Effector memory CD8-positive, alpha-beta T cell (primary cell): ENCODE results near the gene REEP1.

Experiments used
- ATAC-seq: fragments of 150-1000 bp; cut with Tn5 transposase; replicated peaks from 2 replicates; pipeline ENCODE4 v1.10.0; 2021; ENCODE audit warnings: mild to moderate bottlenecking, moderate library complexity
- DNase-seq, 3 experiments: peaks; one replicate each; pipeline ENCODE4 v3.0.0; 2021
- H3K27ac Mint-ChIP-seq, 2 donors: one replicate each; pipeline ENCODE4 v1.8.0; 2022; ENCODE audit warnings: mild to moderate bottlenecking in 2 of 2, mixed read lengths in 2 of 2, moderate library complexity in 2 of 2
- H3K27me3 Mint-ChIP-seq, 2 donors: one replicate each; pipeline ENCODE4 v1.8.0; 2022; ENCODE audit warnings: mixed read lengths in 2 of 2
- H3K36me3 Mint-ChIP-seq: one replicate; pipeline ENCODE4 v1.8.0; 2022; ENCODE audit warnings: mild to moderate bottlenecking, moderate library complexity, mixed read lengths; ENCODE audit not compliant: insufficient read depth
- H3K4me1 Mint-ChIP-seq, 2 donors: one replicate each; pipeline ENCODE4 v1.8.0; 2022; ENCODE audit warnings: low read depth in 2 of 2, mixed read lengths in 2 of 2
- H3K4me3 Mint-ChIP-seq, 2 donors: one replicate each; pipeline ENCODE4 v1.8.0; 2022; ENCODE audit warnings: mild to moderate bottlenecking in 2 of 2, mixed read lengths in 2 of 2, moderate library complexity in 2 of 2
- H3K9me3 Mint-ChIP-seq, 2 donors: one replicate each; pipeline ENCODE4 v1.8.0; 2022; ENCODE audit warnings: mixed read lengths in 2 of 2

Gene REEP1

DNA sequence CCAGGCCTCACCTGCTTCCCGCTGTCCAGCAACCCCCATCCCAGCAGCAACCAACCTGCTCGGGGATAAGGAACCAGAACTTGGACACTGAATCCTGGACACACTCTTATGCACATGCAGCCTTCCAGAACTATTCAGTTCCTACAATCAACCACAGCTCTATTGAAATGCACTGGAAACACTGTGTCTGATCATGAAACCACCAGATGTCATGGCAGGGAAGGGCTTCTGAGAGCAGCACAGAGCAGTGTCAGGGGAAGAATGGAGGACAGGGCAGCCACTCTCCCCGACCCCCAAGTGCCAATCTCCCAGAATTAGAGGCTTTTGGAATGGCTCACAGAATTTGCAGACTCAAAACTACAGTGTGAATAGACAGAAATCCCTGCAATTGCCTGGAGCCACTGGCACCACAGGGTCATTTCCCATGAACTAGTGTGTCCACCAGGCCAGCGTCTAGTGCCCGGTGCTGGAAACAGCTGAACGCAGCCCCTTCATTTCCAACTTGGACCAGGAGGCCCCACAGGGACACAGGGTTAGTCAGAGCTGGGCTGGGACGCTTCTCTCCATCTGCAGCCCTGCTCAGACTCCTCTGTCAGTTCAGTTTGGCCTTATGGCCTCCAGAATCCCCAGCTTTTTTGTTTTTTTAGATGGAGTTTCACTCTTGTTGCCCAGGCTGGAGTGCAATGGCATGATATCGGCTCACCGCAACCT lies 112.6 kb downstream of the REEP1 start:
- H3K9me3 Mint-ChIP-seq, result no peaks in the 10 kb centered on the region
- H3K36me3 Mint-ChIP-seq, result no peaks in the 10 kb centered on the region
- peak overlapping the region in 1 of 2 donors; percentile 44 for H3K27ac Mint-ChIP-seq
- H3K4me3 Mint-ChIP-seq, result no peak overlapping the region
- ATAC-seq, result no peak
- peaks cover 2 to 4% of the 10 kb centered on the region in 2 donors for H3K4me1 Mint-ChIP-seq
- H3K27me3 Mint-ChIP-seq, result no peaks in the 10 kb centered on the region
- no peak for DNase-seq

DNA sequence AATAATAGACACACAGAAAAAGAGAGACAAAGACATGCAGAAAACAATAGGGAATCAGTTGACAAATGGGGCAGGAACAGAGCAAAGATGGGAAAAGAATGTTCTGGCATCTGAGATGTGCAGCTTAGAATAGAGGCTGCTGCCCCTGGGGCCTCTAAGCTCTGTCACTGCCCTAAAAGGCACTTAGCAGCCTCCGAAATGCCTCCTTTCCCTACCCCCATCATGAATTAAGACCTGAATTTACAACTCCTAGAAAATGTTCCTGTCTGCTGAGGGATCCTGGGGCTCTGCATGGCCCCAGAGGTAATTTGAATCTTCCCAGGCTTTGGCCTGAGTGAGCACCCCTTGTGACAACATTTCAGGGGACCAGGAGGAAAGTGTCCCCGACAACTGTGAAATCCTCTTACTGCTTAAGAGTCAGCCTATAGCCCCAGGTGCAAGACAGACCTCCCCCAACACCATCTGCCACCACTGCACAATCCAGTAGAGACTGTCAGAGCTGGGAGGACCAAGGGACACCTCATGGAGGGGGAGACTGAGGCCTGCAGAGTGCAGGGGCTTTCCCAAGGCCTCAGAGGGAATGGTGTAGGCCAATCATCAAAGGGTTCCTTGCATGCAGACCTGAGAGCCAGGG lies 113.4 kb downstream of the REEP1 start:
- no peak for ATAC-seq
- Mint-ChIP-seq H3K4me1 (peaks cover 2 to 4% of the 10 kb centered on the region in 2 donors), H3K27ac (peak overlapping the region in 1 of 2 donors; percentile 44), H3K27me3 (no peaks in the 10 kb centered on the region), H3K36me3 (no peaks in the 10 kb centered on the region), H3K9me3 (no peaks in the 10 kb centered on the region), H3K4me3 (no peak overlapping the region)
- no peak for DNase-seq

- peaks cover 2 to 4% of the 10 kb centered on the region in 2 donors for H3K4me1 Mint-ChIP-seq
- H3K4me3 Mint-ChIP-seq, result no peak overlapping the region
- H3K27me3 Mint-ChIP-seq, result no peaks in the 10 kb centered on the region
- H3K36me3 Mint-ChIP-seq, result no peaks in the 10 kb centered on the region
- H3K9me3 Mint-ChIP-seq, result no peaks in the 10 kb centered on the region
- no peak overlapping the region for H3K27ac Mint-ChIP-seq
- DNase-seq (no peak), ATAC-seq (no peak)
These were observed 114.1 kb downstream of the REEP1 start for GRCh38 chr2:86223140-86223926.

- Mint-ChIP-seq H3K27me3 (no peaks in the 10 kb centered on the region), H3K9me3 (no peaks in the 10 kb centered on the region), H3K27ac (no peak overlapping the region), H3K4me1 (peaks cover 2 to 4% of the 10 kb centered on the region in 2 donors), H3K4me3 (no peak overlapping the region), H3K36me3 (no peaks in the 10 kb centered on the region)
- DNase-seq (peak in 2 of 3 experiments; percentile 10 to 27), ATAC-seq (peak; percentile 67)
These were observed 116.3 kb downstream of the REEP1 start for GRCh38 chr2:86221066-86221684.

- no peaks in the 10 kb centered on the region for H3K36me3 Mint-ChIP-seq
- no peak overlapping the region for H3K27ac Mint-ChIP-seq
- H3K4me3 Mint-ChIP-seq, result no peak overlapping the region
- ATAC-seq (no peak), DNase-seq (no peak)
- H3K27me3 Mint-ChIP-seq, result no peaks in the 10 kb centered on the region
- H3K9me3 Mint-ChIP-seq, result no peaks in the 10 kb centered on the region
- peaks cover 2 to 4% of the 10 kb centered on the region in 2 donors for H3K4me1 Mint-ChIP-seq
These were observed 117.5 kb downstream of the REEP1 start for GRCh38 chr2:86219896-86220295.

- Mint-ChIP-seq H3K4me3 (no peak overlapping the region), H3K27me3 (no peaks in the 10 kb centered on the region), H3K36me3 (peaks cover 8% of the 10 kb centered on the region), H3K9me3 (no peaks in the 10 kb centered on the region), H3K4me1 (peaks cover 2 to 4% of the 10 kb centered on the region in 2 donors), H3K27ac (no peak overlapping the region)
- ATAC-seq, result no peak
- DNase-seq, result no peak
These were observed 119.3 kb downstream of the REEP1 start for GRCh38 chr2:86218124-86218523.

- DNase-seq (no peak), ATAC-seq (no peak)
- Mint-ChIP-seq H3K9me3 (no peaks in the 10 kb centered on the region), H3K27me3 (no peaks in the 10 kb centered on the region), H3K4me1 (peaks cover 2 to 4% of the 10 kb centered on the region in 2 donors), H3K4me3 (no peak overlapping the region), H3K27ac (no peak overlapping the region), H3K36me3 (peaks cover 15% of the 10 kb centered on the region)
These were observed 120.6 kb downstream of the REEP1 start for GRCh38 chr2:86216575-86217555.

- H3K27ac Mint-ChIP-seq, result no peak overlapping the region
These were observed 123.0 kb downstream of the REEP1 start for GRCh38 chr2:86214503-86214832.

GRCh38 chr2:86213699-86214502 lies 123.5 kb downstream of the REEP1 start:
- DNase-seq (no peak), ATAC-seq (no peak)
- Mint-ChIP-seq H3K4me1 (no peaks in the 10 kb centered on the region), H3K27me3 (no peaks in the 10 kb centered on the region), H3K36me3 (peaks cover 37% of the 10 kb centered on the region), H3K4me3 (no peak overlapping the region), H3K27ac (peak overlapping the region in 1 of 2 donors; percentile 66), H3K9me3 (no peaks in the 10 kb centered on the region)

More at GRCh38 chr2:86214503-86214832, 123.0 kb downstream of the REEP1 start:
- no peak overlapping the region for H3K4me3 Mint-ChIP-seq
- DNase-seq (no peak), ATAC-seq (no peak)
- H3K27me3 Mint-ChIP-seq, result no peaks in the 10 kb centered on the region
- H3K9me3 Mint-ChIP-seq, result no peaks in the 10 kb centered on the region
- peaks cover 35% of the 10 kb centered on the region for H3K36me3 Mint-ChIP-seq
- no peaks in the 10 kb centered on the region for H3K4me1 Mint-ChIP-seq

DNA sequence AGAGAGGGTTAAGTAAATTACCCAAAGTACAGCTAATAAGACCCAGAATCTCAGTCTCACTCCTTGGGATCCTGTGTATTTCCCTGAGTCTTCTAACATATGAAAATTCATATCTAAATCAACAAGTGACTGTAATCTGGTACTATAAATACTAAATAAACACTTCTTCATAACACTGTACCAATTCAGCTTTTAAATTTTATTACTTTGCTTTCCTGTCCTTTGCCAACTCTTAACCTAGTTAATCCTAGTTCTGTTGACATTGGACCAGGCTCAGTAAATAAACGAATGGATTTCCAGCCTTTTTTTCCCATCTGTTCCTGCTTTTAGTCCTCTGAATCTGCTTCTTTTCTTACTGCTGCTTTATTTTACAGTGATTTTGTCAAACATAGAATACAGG lies 124.4 kb downstream of the REEP1 start:
- Mint-ChIP-seq H3K4me1 (no peaks in the 10 kb centered on the region), H3K4me3 (no peak overlapping the region), H3K9me3 (no peaks in the 10 kb centered on the region), H3K27ac (no peak overlapping the region), H3K27me3 (no peaks in the 10 kb centered on the region), H3K36me3 (peaks cover 45% of the 10 kb centered on the region)
- no peak for DNase-seq
- no peak for ATAC-seq

- ATAC-seq (no peak), DNase-seq (no peak)
- Mint-ChIP-seq H3K27ac (no peak overlapping the region), H3K27me3 (no peaks in the 10 kb centered on the region), H3K4me3 (no peak overlapping the region), H3K9me3 (no peaks in the 10 kb centered on the region), H3K36me3 (peaks cover 58% of the 10 kb centered on the region), H3K4me1 (no peaks in the 10 kb centered on the region)
These were observed 125.6 kb downstream of the REEP1 start for GRCh38 chr2:86211796-86212188.
